Retina (tissue), 1 donor: Measurements from ENCODE around the gene ATP5PO.
A peak's percentile ranks its signal among the peaks of the same experiment; 100 is the strongest.
"Not testable (repeated sequence)": the region's sequence is repeated elsewhere in the genome, so short reads cannot be mapped to it uniquely, and the experiment has no call there.

Experiments used
- DNase-seq: peaks from one replicate; pipeline ENCODE4 v3.0.0-alpha.2; 2016

The ATP5PO gene

DNA sequence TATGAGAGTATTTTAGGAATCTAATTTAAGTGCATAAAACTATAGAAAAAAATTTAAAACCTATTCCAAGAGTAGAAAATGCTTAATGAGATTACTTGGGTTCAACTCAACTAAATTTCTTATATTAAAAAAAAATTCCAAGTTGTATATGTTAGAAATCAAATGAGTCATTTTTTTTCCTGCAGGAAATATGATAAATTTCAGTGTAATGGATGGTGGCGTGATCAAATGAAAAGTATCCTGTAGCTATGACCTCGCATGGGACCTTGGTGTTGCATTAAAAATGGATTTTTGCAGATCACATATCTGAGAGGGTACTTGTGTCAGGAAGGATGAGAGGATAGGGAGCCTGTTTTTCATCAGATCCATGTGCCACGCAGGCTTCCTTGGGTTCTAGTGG, 17.9 kb downstream of the ATP5PO start:
- DNase-seq: no peak

DNA sequence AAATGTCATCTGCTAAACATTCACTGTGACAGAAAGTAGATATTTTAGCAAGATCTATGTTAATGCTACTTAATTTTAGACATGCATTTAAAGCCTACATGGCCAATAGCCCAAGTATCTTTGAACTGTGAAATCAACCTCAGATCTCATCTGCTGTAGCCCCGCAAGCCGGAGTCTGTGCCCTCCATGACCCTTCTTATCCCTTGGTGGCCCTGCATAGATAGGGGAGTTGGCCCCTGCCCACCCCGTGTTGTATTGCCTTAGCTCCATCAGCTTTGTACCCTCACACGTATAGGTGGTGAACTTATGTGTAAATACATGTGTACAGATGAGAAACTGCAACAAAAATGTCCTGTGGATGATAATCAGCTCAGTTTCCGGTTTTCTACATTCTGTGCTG, 18.5 kb downstream of the ATP5PO start:
- DNase-seq: no peak

DNA sequence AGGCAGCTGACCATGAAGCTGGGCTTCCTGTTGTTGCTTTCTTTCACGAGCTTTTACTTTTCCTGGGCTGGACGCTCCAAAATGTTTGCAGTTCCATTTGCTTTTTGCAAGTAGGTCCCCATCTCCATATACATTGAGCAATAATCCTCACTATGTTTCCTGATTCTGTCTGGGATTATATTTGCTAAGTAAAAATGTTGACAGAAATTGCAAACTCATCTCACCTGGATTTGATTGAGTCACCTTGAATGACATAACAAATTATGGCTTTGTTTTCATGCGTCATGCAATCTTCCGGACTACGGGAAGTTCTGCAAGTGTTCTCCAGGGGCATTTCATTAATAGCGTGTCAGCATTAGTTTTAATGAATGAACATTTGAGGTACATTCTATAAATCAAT, 18.9 kb downstream of the ATP5PO start:
- DNase-seq: no peak

DNA sequence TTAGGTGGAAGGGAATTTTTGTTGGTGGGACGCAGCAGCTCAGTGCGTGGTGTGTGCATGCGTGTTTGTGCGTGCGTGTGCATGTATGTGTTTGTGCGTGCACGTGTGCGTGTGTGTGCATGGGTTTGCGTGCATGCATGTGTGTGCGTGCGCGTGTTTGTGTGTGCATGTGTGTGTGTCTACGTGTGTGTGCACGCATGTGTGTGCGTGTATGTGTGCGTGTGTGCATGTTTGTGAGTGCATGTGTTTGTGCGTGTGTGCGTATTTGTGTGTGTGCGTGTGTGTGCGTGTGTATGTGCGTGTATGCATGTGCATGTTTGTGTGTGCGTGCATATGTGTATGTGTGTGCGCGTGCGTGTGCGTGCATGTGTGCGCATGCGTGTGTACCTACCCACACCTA, 20.2 kb downstream of the ATP5PO start:
- no peak for DNase-seq

DNA sequence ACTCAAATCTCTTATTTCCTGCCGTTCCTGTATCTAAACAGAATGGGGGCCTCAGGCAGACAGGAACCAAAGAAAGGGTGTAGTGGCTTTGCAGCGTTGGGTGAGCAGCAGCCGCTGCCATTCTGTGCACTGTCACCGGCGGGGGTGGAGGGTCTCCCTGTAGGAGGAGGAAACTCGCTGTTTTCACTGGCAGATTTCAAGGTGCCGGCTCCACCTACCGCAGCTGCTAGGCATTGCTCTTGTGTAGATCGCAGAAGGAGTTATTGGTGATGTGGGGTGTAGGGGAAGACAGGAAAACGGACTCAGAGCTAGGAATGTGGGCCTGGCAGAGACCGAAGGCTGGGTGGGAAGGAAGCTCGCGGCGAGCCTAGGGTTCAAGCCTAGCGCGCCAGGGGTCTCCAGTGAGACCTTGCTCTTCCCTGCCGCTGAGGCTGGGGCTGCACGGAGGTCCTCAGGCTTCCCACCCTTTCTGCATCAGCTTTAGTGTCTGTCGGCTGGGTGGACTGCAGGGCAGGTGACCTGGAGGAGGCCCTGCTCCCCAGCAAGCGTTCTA, 20.8 kb downstream of the ATP5PO start:
- DNase-seq: peak; percentile 80

DNA sequence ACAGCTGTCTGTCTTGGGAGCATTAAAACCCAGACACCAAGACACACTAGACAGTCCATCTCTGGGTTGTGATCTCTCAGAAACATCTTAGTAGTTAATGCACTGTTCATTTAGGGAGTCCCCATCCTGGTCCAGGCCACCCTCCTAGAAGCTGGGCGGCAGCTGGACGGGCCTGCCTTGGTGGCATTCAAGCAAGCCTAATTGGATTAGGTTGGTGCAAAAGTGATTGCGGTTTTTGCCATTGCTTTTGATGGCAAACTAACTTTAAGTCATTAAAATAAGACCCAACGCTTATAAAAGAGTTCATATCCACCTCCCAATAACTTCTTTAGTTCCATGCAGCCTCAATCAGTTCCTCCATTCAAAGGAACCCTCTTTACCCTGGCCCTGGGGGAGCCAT, 21.7 kb downstream of the ATP5PO start:
- DNase-seq: peak; percentile 67

DNA sequence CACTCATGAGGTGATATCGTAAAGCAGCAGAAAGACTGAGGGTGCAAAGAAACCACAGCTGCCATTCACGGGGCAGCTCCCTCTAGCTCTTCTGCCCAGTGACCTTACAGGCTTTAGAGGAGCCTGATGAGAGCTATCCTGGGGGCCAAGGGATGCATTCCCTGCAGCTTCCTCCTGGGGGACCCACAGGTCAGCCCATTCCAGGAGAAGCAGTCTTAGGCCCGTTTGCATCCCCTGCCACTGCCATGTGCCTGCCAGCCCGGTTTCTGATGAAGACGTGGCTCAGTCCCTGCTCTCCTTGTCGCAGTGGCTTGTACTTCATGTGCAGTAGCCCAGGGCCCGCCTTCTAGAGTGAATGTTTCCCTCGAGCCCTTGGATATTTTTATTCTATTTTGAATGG, 22.8 kb downstream of the ATP5PO start:
- no peak for DNase-seq

DNA sequence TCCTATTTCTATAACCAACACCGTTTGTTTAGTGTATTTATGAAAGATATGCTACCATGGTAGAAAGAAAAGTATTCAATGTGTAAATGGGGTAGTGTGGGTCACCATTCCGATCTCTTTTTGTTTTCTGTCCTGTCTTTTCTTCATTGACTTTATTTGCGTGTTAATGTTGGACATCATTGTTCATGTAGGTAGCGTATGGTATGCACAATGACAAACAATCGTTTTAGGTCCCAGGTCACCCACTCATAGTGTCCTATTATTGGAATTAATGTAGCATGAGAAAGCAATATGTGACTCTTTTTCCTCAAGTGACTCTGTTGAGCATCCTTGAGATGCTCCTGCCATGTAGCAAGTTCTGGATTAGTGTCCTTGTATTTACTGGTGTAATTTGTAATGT, 25.4 kb downstream of the ATP5PO start:
- DNase-seq: no peak

DNA sequence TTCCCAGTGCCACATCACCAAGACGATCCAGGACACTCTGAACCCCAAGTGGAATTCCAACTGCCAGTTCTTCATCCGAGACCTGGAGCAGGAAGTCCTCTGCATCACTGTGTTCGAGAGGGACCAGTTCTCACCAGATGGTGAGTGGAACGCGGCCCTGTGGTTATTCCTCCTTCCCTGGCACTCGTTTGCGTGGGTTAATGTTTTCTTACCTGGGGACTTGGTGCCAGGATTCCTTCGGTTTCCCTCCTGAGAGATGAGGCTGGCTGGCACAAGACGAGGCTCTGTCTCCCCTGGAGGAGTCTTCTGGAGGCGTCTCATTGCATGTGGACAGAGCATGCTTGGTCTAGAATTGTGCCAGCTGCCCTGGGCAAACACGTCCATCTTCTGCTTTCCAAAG, 29.3 kb downstream of the ATP5PO start:
- DNase-seq: no peak

DNA sequence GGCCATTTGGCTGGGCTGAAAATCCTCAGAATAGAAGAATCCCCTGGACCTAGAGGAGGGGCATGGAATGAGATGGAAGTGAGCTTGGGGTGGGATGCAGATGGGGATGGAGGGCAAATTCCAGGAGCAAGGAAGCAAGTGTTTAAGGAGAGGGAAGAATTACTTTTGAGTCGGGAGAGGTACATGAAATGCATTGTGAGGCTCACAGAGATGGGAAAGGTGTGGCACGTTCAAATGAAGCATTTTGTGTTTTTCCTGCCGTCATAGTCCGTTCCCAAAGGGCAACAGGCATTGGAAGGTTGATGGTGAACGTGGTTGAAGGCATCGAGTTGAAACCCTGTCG, 30.5 kb downstream of the ATP5PO start:
- DNase-seq: no peak

DNA sequence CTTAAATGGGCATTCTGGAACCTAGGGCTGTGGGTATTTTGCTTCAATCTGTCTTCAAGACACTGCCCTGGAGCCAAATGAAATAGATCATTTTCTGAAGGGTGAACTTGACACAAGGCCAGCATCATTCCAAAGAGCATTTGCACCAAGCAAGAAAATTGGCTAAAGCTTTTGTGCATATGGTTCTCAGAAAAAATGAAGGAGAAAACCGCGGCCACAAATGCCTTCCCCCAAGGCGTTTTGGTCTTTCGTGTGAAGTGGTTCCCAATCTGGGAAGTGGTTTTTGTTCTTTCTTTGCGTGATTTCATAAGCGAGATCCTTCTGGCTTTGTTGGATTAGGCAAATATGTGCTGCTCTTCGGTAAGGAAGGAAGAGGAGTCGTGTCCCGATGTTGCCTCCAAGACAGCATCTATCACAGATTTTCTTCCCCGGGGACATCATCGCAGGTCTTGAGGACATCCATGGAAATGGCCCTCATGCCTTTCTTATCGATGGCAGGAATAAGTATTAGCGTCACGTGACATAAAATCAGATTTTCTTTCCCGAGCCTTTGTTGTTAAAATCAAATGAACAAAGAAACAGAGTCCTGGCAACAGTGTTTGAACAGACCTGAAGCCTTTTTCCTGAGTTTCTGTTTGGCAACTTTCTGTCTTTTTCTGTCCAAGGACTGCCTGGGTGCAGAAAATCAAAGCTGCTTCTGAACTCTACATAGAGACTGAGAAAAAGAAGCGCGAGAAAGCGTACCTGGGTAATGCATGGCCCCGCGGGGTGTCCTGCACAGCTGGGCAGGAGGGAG, 31.0 kb downstream of the ATP5PO start:
- DNase-seq: no peak

DNA sequence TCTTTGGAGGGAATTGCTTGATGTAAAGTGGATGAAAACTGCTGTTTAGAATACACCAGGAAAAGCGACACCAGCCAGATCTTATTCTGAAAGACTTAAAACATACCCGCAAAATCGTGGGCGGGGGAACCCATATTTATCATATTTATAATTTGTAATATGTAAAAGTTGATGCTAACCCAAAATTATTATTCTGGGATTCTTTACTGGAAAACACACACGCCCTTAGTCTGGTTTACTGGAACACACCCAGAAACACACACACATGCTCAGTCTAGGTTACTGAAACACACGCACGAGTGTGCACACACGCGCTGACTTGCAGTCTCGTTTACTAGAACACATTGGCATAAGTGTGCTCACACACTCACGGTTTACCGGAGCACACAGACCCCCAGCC, 32.5 kb downstream of the ATP5PO start:
- DNase-seq: no peak

DNA sequence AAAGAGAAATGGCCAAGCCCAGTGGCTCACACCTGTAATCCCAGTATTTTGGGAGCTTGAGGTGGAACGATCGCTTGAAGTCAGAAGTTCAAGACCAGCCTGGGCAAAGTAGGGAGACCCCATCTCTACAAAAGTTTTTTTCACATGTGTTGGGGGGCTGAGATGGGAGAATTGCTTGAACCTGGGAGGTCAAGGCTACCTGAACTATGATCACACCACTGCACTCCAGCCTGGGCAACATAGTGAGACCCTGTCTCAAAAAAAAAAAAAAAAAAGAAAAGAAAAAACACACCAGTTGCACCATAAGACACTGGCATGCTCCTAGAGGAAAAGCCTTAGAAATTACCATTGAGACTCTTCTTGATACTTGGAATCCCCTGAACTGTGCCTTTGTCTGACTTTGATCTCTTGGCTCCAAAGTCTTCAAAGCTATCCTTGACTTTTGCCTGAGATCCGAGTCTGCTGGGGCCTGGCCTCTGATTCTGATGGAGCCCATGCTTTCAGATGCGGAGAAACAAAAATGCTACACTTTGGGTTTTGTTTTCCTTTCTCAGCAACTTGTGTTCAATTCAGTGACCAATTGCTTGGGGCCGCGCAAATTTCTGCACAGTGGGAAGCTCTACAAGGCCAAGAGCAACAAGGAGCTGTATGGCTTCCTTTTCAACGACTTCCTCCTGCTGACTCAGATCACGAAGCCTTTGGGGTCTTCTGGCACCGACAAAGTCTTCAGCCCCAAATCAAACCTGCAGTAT, 33.7 kb downstream of the ATP5PO start:
- DNase-seq: no peak

DNA sequence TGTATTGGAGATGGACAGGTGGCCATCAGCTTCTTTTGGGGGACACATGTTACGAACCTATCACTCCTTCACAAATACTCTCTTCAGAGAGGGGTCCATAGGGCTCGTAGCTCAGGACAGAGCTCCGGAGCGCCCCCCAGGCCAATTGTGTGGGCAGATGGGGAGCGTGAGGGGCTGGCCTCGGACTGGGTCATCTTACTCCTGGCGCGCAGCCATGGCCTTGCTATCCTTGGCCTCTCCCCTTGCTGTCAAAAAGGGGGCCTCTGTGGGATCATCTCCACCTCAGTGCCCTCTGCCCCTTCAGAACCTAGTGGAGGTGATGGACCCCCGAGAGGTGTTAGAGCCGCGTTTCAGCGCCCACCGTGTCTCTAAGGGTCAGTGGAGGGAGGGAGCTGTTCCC, 35.0 kb downstream of the ATP5PO start:
- DNase-seq: no peak

DNA sequence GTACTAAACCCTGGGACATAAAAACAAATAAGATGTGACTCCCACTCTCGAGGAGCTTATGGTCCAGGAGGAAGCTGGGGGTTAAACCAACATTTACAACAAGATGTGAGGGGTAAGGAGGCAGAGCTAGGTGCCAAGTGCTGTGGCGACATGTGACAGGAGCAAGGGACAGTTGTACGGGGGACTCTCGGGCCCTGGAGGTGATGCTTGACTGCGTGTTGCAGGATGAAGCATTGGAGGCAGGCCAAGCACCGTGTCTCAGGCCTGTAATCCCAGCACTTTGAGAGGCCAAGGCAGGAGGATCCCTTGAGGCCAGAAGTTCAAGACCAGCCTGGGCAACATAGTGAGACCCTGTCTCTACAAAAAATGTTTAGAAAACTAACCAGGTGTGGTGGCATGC, 36.8 kb downstream of the ATP5PO start:
- no peak for DNase-seq

DNA sequence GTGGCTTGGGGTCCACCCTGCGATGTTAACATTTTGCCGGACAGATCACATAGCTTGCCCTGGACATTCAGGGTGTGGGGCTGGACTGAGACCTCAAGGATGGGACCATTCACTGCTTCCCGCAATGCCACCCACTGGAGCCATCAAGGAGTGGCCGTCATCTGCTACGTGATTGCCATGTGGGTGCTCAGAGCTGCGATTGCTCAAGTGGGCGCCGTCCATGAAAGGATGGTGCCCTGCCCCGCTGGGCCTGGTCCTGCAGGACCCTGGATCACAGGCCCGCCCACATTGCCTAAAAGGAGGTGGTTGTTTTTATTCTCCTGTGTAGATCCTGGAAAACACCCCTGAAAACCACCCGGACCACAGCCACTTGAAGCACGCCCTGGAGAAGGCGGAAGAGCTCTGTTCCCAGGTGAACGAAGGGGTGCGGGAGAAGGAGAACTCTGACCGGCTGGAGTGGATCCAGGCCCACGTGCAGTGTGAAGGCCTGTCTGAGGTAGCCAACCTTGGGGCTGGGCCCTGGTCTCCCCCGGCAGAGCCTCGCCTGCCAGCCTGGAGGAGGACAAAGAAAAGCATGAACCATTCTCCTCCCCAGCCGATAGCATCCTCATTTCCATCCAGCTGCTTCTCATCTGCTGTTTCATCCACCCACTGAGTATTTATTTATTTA, 40.4 kb downstream of the ATP5PO start:
- DNase-seq: no peak

DNA sequence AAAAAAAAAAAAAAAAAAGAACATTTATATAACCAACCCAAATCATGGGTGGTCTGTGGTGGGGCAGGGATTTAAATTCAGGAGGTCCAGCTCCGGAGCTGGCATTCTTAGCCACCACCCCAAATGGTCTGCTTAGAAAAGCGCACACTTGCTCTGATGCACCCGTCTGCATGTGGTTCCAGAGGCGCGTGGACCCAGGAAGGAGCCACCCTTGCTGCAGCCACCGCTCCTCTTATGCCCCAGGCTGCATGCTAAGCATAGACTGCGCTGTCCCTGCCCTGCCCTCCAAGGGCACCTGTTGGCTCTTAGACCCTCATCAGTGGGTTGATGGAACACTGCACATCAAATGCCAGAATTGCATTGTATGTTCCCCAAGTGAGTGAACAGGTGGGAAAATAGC, 41.4 kb downstream of the ATP5PO start:
- DNase-seq: no peak

DNA sequence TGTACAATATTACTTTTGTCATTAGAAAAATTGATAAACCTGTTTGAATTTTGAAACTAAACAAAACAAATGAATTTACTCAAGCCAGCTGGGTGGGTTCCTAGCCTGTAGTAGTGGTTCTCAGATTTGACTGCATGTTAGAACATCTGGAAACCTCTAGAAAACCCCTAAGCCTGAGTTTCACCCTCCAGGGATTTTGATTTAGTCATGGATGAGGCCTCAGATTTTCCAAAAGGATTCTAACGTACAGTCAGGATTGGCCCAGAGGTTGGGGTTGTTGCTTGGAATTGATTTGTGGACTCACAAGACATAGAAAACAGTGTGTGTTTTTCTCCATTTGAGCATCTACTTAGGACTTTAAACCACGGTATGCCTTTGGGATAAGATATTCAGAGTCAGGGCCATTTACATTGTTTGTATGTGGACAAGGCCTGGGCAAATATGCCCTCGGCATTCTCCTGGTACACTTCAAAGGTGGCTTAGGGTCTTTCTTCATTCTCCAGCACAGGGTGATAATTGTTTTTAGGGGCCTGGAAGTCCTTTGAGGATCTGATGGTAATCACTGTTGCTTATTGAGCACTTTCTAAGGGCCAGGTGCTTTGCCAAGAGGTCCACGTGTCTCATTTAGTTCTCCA, 42.6 kb downstream of the ATP5PO start:
- no peak for DNase-seq

DNA sequence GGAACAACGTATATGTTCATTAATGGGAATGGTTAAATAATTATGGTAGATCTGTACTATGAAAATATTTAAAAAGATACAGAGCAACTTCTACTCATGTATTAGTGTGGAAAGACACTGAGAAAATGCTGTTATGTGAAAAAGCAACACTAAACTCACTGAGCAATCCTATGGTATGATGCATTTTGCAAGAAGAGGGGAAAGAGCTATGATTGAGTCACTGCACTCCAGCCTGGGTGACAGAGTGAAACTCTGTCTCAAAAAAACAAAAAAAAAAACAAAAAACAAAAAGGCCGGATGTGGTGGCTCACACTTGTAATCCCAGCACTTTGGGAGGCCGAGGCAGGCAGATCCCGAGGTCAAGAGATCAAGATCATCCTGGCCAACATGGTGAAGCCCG, 44.4 kb downstream of the ATP5PO start:
- DNase-seq: no peak

DNA sequence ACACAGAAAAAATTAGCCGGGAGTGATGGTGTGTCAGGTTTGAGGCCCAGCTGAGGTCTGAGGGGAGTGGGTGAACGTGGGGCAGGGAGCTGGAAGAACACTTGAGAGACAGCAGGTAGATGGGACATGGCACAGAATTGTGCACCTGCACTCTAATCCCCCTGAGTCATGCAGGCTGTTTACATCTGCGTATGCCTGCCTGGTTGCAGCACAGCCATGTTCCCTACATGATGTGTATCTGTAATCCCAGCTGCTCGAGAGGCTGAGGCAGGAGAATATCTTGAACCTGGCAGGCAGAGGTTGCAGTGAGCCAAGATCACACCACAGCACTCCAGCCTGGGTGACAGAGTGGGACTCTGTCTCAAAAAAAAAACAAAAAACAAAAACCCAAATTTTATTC, 44.8 kb downstream of the ATP5PO start:
- DNase-seq: no peak

DNA sequence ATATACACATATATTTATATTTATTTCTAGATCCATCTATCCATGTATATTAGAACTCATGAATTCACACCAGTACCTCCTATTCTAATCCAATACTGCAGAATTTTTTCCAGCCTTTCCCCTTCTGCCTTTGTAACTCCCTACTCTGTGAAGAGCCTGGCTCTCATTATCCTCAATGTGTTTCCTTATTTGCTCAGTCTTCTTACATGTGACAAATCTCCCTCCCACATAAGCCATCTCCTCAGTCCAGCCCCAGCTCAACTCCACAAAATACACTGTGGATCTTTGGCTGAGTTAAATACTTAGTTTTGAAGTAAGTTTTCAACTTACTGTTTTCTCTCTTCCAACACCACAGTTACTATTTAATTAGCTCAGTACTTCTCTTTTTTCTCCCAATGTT, 45.7 kb downstream of the ATP5PO start:
- DNase-seq: no peak

DNA sequence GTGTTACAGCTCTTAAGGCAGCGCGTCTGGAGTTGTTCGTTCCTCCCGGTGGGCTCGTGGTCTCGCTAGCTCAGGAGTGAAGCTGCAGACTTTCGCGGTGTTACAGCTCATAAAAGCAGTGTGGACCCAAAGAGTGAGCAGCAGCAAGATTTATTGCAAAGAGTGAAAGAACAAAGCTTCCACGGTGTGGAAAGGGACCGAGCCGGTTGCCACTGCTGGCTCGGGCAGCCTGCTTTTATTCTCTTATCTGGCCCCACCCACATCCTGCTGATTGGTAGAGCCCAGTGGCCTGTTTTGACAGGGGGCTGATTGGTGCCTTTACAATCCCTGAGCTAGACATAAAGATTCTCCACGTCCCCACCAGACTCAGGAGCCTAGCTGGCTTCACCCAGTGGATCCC, 47.7 kb downstream of the ATP5PO start:
- DNase-seq: not testable (repeated sequence)

DNA sequence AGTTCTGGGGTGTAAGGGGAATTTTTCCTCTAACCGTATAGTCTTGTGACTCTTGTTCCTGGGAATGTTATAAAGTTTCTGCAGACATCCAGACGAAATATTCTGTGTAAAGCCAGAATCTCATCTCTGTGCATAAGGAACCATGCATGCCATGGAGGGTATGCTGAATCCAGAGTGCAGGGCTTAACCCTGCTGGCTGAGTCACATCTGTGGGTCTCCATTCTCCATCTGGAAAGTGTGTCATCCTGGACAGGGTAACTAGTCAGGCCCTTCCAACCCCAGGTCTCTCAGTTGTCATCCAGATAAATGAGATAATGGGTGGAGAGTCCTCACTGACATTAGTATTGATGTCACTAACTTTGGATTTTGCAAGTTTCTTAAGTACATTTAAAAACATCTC, 48.8 kb downstream of the ATP5PO start:
- DNase-seq: no peak
